GM12864 (cell line): ENCODE measurements around the gene TOP2B.

Source experiments
- DNase-seq: peaks from one replicate; pipeline ENCODE4 v3.0.0-alpha.2; 2011; ENCODE audit warnings: low read depth
- H3K4me3 ChIP-seq: 2 replicates; pipeline ENCODE4 v1.5.1; 2011; ENCODE audit warnings: mild to moderate bottlenecking, low read depth, low read length, control low read depth
- CTCF ChIP-seq: IDR thresholded peaks from 2 replicates; pipeline ENCODE4 v1.5.1; 2011; ENCODE audit warnings: low read depth, mild to moderate bottlenecking, moderate library complexity, low read length, control low read depth, inconsistent platforms; ENCODE audit errors: missing control alignments

The TOP2B gene

GRCh38 chr3:25584011-25584789 lies 80.5 kb downstream of the TOP2B start:
- no peak for TF ChIP-seq CTCF
- DNase-seq, result no peak
- H3K4me3 ChIP-seq, result no peak overlapping the region

DNA sequence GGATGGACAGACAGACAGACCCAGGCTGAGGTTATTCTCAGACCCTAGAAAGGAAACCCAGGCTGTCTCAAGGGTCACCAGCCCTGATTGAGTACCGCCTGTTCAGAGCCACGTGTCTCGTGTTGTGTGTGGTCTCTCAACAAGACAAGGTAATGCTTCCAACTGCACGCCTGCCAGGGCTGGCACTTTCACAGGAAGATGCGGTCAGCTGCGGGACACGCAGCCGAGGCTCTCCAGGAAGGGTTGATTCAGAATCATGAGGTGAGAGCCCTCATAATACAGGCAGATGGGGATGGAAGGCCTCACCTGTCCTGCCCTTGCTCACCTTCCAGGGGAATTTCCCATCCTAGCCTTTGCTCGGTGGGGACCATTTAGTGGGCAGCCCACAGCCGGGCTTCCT lies 81.4 kb downstream of the TOP2B start:
- DNase-seq, result no peak
- H3K4me3 ChIP-seq, result no peak overlapping the region
- TF ChIP-seq CTCF, result no peak

GRCh38 chr3:25582242-25582641 lies 82.5 kb downstream of the TOP2B start:
- no peak for TF ChIP-seq CTCF
- no peak overlapping the region for H3K4me3 ChIP-seq
- DNase-seq, result no peak

DNA sequence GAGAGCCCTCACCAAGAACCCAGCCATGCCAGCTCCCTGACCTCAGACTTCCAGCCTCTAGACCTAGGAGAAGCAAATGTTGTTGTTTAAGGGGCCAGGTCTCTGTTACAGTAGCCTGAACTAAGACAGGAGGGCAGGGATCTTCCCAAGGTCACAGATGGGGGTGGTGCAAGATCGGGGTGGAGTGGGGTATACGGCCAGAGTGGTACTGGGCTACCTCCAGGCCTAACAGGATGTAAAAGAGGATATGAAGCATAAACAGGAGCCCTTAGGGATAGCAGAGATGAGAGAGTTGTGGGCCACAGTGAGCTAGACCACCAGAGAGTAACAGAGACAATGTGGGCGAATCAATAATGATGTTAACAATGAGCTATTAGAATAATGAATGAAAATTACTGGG lies 82.9 kb downstream of the TOP2B start:
- no peak for DNase-seq
- TF ChIP-seq CTCF, result no peak
- no peak overlapping the region for H3K4me3 ChIP-seq

- no peak for TF ChIP-seq CTCF
- DNase-seq, result no peak
- no peak overlapping the region for H3K4me3 ChIP-seq
These were observed 83.4 kb downstream of the TOP2B start for GRCh38 chr3:25581335-25581734.

GRCh38 chr3:25580534-25580933 lies 84.2 kb downstream of the TOP2B start:
- no peak overlapping the region for H3K4me3 ChIP-seq
- no peak for DNase-seq
- no peak for TF ChIP-seq CTCF

DNA sequence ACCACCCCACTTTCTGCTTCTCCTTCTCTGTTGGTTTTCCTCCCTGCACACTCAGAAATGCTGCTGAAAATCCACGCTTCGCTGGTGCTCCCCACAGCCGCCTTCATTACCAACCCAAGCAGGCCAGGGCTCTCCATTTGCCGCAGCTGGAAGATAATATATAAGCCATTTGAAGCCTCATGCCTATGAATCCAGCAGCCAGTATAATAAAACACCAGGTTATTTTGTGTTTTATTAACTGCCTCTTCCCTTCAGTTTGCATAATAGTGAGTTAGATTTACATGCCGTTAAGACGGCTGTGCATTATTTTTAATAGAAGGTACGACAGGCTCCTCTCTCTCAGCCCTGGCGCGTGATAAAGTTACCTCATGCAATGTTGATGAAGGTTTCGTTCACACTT lies 86.6 kb downstream of the TOP2B start:
- no peak for TF ChIP-seq CTCF
- DNase-seq, result no peak
- H3K4me3 ChIP-seq, result no peak overlapping the region
